Measurements from ENCODE around the gene BMP6.
A peak's percentile ranks its signal among the peaks of the same experiment; 100 is the strongest.

The BMP6 gene

GRCh38 chr6:7725849-7726415 lies at the start of gene BMP6:
Gene BMP6 (plus strand): TSS chr6:7726099. CDS start chr6:7726956, 857 bp downstream.
- DNase-seq (ENCODE audit: low spot score) = peak; percentile 98

- DNase-seq (ENCODE audit: low spot score) = no peak
These were observed 48.7 kb upstream of the BMP6 start for GRCh38 chr6:7677229-7677628.

- no peak for DNase-seq (ENCODE audit: low spot score)
These were observed 45.4 kb upstream of the BMP6 start for GRCh38 chr6:7680393-7681075.

GRCh38 chr6:7681449-7681848 lies 44.5 kb upstream of the BMP6 start:
- DNase-seq (ENCODE audit: low spot score) = no peak

GRCh38 chr6:7684076-7684475 lies 41.8 kb upstream of the BMP6 start:
- no peak for DNase-seq (ENCODE audit: low spot score)

GRCh38 chr6:7684843-7685242 lies 41.1 kb upstream of the BMP6 start:
- DNase-seq (ENCODE audit: low spot score) = no peak

GRCh38 chr6:7685276-7685675 lies 40.6 kb upstream of the BMP6 start:
- no peak for DNase-seq (ENCODE audit: low spot score)

GRCh38 chr6:7687145-7688111 lies 38.5 kb upstream of the BMP6 start:
- DNase-seq (ENCODE audit: low spot score) = no peak

GRCh38 chr6:7691021-7691420 lies 34.9 kb upstream of the BMP6 start:
- no peak for DNase-seq (ENCODE audit: low spot score)

- DNase-seq (ENCODE audit: low spot score) = no peak
These were observed 34.0 kb upstream of the BMP6 start for GRCh38 chr6:7691675-7692452.

- DNase-seq (ENCODE audit: low spot score) = no peak
These were observed 33.5 kb upstream of the BMP6 start for GRCh38 chr6:7692453-7692784.

- no peak for DNase-seq (ENCODE audit: low spot score)
These were observed 32.1 kb upstream of the BMP6 start for GRCh38 chr6:7693827-7694226.

GRCh38 chr6:7696061-7696460 lies 29.8 kb upstream of the BMP6 start:
- no peak for DNase-seq (ENCODE audit: low spot score)

GRCh38 chr6:7697432-7697819 lies 28.5 kb upstream of the BMP6 start:
- no peak for DNase-seq (ENCODE audit: low spot score)

- no peak for DNase-seq (ENCODE audit: low spot score)
These were observed 27.9 kb upstream of the BMP6 start for GRCh38 chr6:7697820-7698623.

GRCh38 chr6:7701212-7701834 lies 24.6 kb upstream of the BMP6 start:
- no peak for DNase-seq (ENCODE audit: low spot score)

- no peak for DNase-seq (ENCODE audit: low spot score)
These were observed 22.7 kb upstream of the BMP6 start for GRCh38 chr6:7703148-7703680.

GRCh38 chr6:7705483-7705882 lies 20.4 kb upstream of the BMP6 start:
- DNase-seq (ENCODE audit: low spot score) = no peak

GRCh38 chr6:7706269-7706668 lies 19.6 kb upstream of the BMP6 start:
- DNase-seq (ENCODE audit: low spot score) = no peak

- DNase-seq (ENCODE audit: low spot score) = no peak
These were observed 18.1 kb upstream of the BMP6 start for GRCh38 chr6:7707787-7708186.

- DNase-seq (ENCODE audit: low spot score) = no peak
These were observed 6.5 kb upstream of the BMP6 start for GRCh38 chr6:7719364-7719850.

Data from D341Med (cell line).